Fibroblast of upper back skin (primary cell): ENCODE measurements around the gene KIF23.
A peak's percentile ranks its signal among the peaks of the same experiment; 100 is the strongest.
"Not testable (repeated sequence)": the region's sequence is repeated elsewhere in the genome, so short reads cannot be mapped to it uniquely, and the experiment has no call there.

Experiments used
- DNase-seq: peaks from one replicate; pipeline ENCODE4 v3.0.0-alpha.2; 2013

KIF23 gene

DNA sequence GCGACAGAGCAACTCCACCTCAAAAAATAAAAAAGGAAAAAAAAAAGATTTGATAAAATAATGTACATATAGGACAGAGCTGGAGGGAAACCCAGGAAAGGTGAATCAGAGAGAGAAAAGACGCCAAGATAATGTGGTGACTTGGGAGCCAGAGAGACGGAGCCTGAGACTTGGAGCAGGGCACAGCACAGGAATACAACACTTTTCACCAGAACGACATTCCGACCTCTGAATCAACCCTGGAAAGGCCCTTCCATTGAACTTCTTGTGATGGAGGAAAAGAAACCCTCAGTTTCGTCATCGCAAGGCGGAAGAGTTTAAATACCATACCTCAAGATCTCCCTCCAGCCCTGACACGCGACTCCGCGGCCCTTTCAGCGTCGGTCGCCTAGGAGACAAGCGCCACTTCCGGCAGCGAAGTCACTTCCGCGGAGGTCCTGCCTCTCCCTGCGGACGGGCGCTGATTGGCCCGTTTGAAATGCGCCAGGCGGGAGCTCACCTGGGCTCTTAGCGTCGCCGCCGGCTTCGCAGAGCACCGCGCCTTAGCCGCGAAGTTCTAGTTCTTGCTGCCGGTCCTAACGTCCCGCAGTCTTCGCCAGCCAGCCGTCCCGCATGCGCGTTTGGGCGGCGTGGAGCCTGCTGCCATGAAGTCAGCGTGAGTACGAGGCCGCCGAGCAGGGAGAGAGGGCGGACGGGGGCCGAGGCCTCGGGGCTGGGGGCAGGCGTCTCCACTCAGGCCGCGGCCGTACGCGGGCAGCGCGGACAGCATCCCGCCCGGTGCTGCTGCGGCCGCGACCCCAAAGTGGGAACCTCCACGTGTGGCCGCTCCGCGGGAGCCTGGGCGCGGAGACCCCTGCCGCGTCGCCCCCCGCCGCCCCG is at the start of gene KIF23:
Gene KIF23, plus strand, starts transcription at position 528 of the 879 bp plus-strand sequence. Its CDS starts 117 bp downstream, at position 645.
- peak; percentile 94 for DNase-seq

- no peak for DNase-seq
These were observed 46.9 kb upstream of the KIF23 start for GRCh38 chr15:69367236-69367635.

GRCh38 chr15:69369631-69370030 is 44.5 kb upstream of the KIF23 start:
- DNase-seq = no peak

DNA sequence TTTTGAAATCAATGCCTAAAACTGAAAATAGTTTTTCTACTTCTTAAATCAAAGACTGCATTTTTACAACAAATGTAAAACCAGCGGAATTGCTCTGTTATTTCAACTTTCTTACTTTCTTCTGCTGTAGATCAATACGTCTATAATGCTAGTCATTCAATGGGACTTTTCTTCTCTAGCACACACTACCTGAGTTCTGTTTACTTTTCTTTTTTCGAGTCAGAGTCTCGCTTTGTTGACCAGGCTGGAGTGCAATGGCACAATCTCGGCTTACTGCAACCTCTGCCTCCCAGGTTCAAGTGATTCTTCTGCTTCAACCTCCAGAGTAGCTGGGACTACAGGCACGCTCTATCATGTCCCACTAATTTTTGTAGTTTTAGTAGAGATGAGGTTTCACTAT is 40.7 kb upstream of the KIF23 start:
- no peak for DNase-seq

GRCh38 chr15:69375151-69375790 is 38.9 kb upstream of the KIF23 start:
- DNase-seq = no peak

- no peak for DNase-seq
These were observed 36.8 kb upstream of the KIF23 start for GRCh38 chr15:69377216-69377970.

DNA sequence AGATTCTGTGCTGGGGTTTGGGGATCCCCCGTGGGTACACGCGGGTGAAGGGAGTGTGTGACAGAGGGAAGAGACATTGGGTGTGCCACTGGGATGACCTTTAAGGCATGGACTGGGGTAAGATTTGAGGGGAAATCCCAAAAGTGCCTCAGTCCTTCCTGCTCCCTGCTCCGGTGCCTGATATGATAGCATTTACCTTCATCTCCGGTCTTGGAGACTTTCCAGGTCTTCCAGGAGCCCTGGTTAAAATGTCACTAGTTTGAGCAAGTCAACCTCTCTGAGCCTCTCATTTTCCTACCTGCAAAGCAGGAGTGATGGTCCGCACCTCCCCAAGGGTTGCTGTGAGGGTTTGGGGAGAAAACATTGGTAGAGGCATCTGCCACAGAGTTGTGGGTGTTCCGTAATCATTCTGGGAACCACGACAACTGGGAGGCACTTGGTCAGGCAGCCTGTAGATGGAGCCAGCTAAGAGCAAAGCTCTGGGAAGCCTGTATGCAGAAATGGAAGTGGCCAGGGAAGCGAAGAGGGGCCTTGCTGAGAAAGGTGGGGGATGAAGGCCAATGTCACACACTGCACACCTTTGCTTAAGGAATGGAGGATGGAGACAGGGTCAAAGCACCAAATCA is 33.9 kb upstream of the KIF23 start:
- no peak for DNase-seq

DNA sequence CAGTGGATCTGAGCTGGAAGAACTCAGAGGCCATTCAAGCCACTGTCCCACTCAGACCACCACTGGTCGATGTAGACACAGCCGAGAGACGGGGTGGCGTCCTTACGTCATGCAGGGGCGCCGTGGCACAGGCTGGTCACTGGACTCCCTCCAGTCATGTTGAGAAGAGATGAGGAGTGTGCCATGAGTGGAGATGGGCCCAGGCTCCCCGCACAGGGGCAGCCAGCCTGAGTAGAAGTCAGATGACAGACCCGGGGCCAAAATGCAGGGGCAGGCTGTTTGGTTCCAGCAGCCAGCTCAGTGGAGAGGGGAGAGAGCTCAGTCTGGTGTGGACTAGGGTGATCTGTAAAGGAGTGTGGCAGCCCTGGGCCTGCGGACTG is 33.4 kb upstream of the KIF23 start:
- no peak for DNase-seq

- DNase-seq = not testable (repeated sequence)
These were observed 32.0 kb upstream of the KIF23 start for GRCh38 chr15:69382176-69382575.

- not testable (repeated sequence) for DNase-seq
These were observed 30.1 kb upstream of the KIF23 start for GRCh38 chr15:69384066-69384465.

DNA sequence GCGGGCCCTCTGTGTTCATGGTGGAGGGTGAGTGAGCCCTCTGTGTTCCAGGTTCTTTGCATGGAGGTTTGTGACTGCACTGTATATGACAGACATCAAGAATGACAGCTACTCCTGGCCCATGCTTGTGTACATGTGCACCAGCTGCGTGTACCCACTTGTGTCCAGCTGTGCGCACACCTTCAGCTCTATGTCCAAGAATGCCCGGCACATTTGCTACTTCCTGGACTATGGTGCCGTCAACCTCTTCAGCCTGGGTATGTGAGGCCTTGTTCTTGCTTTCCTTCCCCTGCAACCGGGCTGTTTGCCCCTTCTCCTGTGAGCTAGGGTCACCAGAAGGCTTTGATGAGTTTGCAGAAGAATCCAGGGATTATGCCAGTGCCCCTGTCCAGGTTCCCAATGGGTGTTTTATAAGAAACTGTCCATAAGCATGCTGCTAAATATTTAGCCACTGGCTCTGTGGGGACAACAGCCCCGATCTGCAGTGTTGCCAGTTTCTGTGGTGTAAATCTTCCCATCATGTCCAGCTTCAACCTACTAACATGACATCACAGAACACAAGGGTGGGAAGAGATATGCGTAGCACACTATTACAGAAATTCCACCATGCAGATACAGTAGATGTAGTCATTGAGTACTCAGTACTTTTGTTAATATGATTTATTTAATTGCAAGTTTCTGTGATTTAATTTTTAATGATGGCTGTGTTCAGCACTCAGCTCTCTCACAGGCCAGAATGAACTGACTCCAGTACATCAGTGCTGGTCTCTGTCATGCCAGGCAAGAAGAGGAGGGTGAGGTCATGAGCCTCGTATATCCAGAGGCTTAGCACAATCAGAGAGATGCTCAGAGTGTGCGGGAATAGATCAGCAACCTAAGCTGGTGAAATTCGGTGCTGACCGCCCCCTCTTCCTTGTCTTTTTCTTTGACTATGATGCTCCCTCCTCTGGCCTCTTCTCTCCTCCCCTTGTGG is 29.2 kb upstream of the KIF23 start:
- DNase-seq = no peak

DNA sequence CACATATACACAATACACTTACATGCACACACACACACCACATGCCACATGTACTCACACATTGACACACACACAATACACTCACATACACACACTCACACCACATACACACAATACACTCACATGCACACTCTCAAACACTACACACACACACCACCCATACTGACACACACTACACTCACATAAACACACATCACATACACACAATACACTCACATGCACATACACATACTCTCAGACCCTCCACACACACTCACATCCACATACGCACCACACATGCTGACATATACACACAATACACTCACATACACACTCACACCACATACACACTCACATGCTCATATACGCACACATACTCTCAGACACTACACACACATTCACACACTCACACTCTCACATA is 28.3 kb upstream of the KIF23 start:
- no peak for DNase-seq

GRCh38 chr15:69386284-69386683 is 27.9 kb upstream of the KIF23 start:
- no peak for DNase-seq

GRCh38 chr15:69388260-69388705 is 25.9 kb upstream of the KIF23 start:
- no peak for DNase-seq

DNA sequence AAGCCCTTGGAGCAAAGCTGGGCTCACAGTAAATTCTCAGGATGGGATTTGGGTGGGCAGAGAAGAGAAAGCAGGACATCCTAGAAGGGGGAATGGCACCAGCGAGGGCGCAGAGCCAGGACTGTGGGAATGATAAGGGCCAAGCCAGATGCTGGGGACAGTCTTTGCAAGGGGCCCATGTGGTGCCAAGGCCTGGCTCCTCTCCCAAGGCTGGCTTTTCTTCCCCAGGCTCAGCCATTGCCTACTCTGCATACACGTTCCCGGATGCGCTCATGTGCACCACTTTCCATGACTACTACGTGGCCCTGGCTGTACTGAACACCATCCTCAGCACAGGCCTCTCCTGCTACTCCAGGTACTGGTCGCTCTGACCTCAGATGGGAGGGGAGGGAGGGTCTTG is 24.7 kb upstream of the KIF23 start:
- DNase-seq = no peak

DNA sequence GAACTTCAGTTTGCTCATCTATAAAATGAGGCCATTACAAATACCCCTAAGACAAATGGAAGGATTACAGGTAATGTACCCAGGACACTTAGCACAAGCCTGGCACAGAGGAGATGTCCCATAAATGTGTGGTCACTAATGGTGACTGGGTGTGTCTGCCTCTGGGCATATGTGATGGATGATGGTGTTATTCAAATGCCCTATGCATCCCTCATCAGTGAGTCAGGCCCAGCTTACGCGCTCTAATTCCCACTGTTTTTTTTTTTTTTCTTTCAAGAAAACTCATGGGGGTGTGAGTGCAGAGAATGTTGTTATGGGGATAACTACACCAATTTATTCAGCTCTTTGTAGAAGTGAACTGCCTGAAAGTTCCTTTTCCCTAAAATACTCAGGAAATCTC is 23.6 kb upstream of the KIF23 start:
- DNase-seq = peak; percentile 43

DNA sequence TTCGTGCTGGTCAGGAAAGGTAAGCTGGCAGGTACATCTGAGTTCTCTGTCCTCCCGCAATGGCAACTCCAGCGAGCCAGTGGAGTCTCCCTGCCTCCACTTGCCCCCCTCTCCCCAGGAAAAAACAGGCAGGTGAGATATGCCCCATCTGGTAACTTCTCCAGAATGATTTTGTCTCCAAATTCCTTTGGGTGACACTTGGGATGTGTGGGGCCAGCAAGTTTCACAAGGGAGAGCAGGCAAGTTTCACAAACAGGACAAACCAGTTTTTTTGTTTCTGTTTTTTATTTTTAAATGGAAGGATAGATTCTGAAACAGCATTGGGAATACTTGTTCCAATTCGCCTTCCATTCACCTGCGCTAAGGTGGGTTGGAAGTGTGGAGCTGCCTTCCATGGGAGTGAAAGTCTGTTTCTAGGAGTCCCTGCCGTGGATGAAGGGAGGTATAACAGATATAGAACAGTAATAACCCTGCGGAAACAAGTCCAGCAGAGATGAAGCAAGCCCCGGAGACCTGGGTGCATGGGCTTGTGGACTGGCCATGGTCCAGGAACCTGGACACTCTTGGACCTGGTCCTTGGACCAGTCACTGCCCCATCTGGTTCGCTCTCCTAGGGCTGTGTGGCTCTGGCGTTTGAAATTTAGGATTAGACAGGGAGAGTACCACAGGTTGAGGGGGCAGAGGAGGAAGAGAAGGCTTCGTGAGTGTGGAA is 22.9 kb upstream of the KIF23 start:
- DNase-seq = no peak

DNA sequence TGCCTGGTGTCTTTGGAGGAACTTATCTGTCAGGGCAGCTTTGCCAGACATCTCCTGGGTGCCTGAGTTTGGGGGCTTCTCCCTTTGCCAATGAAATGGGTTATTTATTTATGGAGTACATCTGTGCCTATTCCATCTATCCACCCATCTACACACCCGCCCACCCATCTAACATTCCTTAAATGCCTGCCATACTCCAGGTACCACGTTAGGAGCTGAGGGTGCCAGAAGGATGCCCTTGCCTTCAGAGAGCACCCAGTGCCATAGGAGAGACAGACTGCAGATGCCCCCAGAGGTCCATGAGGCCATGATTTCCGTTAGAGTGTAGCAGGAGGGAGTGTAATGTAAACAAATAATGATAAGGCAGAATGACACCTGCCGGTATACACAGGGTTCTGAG is 21.8 kb upstream of the KIF23 start:
- no peak for DNase-seq

DNA sequence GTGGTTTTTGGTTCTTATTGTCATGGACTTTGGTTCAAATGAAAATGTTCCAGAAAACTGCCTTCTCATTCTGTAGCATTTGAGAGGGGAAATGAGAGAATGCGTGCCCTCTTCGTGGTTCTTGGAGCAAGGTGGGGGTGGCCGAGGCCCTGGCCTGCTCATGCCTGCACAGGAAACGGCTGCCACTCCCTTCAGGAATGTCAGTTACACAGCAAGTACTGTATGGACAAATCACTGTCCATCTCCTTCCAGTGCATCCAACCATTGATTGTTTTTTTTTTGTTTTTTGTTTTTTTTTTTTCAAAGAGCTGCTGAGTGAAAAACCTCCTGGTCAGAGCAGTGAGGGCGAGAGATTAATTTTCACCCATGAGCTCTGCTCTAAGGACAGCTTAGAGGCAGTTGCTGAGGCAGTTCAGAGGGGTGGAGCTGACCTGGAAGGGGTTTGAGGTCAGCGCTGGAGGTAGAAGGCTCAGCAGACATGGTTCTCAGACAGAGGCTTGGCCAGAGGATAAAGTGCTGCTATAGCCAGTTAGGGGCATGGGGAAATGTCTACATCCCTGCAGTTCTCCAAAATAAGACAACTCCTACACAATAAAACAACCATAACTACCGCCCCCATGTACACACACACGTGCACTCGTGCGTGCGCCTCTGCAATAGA is 20.2 kb upstream of the KIF23 start:
- DNase-seq = no peak

- DNase-seq = peak; percentile 69
These were observed 19.4 kb upstream of the KIF23 start for GRCh38 chr15:69394556-69395282.
